GM23338 (cell line): Measurements from ENCODE around the gene NPEPPS. TPM values are rescaled to one million over a fixed set of nuclear protein-coding genes. Genes with fewer than 3 reads are reported as not detected.

Experiments used
- ATAC-seq: fragments of 200-7000 bp; cut with Tn5 transposase; 3 replicates; pipeline ENCODE4 v1.9.1; 2020
- DNase-seq: peaks from one replicate; pipeline ENCODE4 v3.0.0-alpha.2; 2015; ENCODE audit warnings: low spot score
- H2AFZ ChIP-seq: fragments of 200-600 bp; sonication (generic); 2 replicates; pipeline ENCODE4 v1.8.0; 2016; ENCODE audit warnings: antibody characterized with exemption, mild to moderate bottlenecking, moderate library complexity
- H3F3A ChIP-seq: fragments of 200-600 bp; sonication (generic); replicated peaks from 2 replicates; pipeline ENCODE4 v1.8.0; 2017; ENCODE audit warnings: antibody characterized with exemption, mixed run types, low read depth
- H3K27ac ChIP-seq: fragments of 200-600 bp; sonication (generic); 2 replicates; pipeline ENCODE4 v1.6.1; 2016; ENCODE audit warnings: low read depth
- H3K27me3 ChIP-seq: fragments of 200-600 bp; sonication (generic); 2 replicates; pipeline ENCODE4 v1.8.0; 2016; ENCODE audit warnings: mild to moderate bottlenecking, mixed run types, moderate library complexity; ENCODE audit not compliant: insufficient read depth
- H3K36me3 ChIP-seq: fragments of 200-600 bp; sonication (generic); 2 replicates; pipeline ENCODE4 v1.8.0; 2016; ENCODE audit warnings: mild to moderate bottlenecking; ENCODE audit not compliant: insufficient read depth
- H3K4me1 ChIP-seq: fragments of 200-600 bp; sonication (generic); 2 replicates; pipeline ENCODE4 v1.8.0; 2016; ENCODE audit warnings: mild to moderate bottlenecking, moderate library complexity; ENCODE audit not compliant: insufficient read depth
- H3K4me2 ChIP-seq: fragments of 200-600 bp; sonication (generic); 2 replicates; pipeline ENCODE4 v1.7.1; 2017; ENCODE audit warnings: mixed run types
- H3K4me3 ChIP-seq: fragments of 200-600 bp; sonication (generic); 2 replicates; pipeline ENCODE4 v1.6.1; 2016; ENCODE audit warnings: mixed run types
- H3K79me2 ChIP-seq: fragments of 200-600 bp; sonication (generic); replicated peaks from 2 replicates; pipeline ENCODE4 v1.8.0; 2017; ENCODE audit warnings: mild to moderate bottlenecking; ENCODE audit not compliant: insufficient read depth
- H3K9me2 ChIP-seq: fragments of 200-600 bp; sonication (generic); 2 replicates; pipeline ENCODE4 v1.8.0; 2017; ENCODE audit not compliant: insufficient read depth
- H4K20me1 ChIP-seq: fragments of 200-600 bp; sonication (generic); replicated peaks from 2 replicates; pipeline ENCODE4 v1.8.0; 2017; ENCODE audit warnings: mild to moderate bottlenecking; ENCODE audit not compliant: insufficient read depth
- H3K27ac Mint-ChIP-seq: 2 replicates; pipeline ENCODE4 v1.8.0; 2020; ENCODE audit warnings: inconsistent platforms, mild to moderate bottlenecking, moderate library complexity, mixed read lengths
- H3K27me3 Mint-ChIP-seq: 3 replicates; pipeline ENCODE4 v1.8.0; 2022; ENCODE audit warnings: low read depth, mild to moderate bottlenecking, moderate library complexity, mixed read lengths, inconsistent platforms; ENCODE audit not compliant: insufficient read depth, poor library complexity
- H3K36me3 Mint-ChIP-seq: 3 replicates; pipeline ENCODE4 v1.8.0; 2021; ENCODE audit warnings: low read depth, mild to moderate bottlenecking, inconsistent platforms, moderate library complexity, mixed read lengths
- H3K4me1 Mint-ChIP-seq: 3 replicates; pipeline ENCODE4 v1.8.0; 2020; ENCODE audit warnings: mild to moderate bottlenecking, inconsistent platforms, mixed read lengths
- H3K4me3 Mint-ChIP-seq: 3 replicates; pipeline ENCODE4 v1.8.0; 2021; ENCODE audit warnings: moderate library complexity, mild to moderate bottlenecking, inconsistent platforms, mixed read lengths
- H3K9me3 Mint-ChIP-seq: 3 replicates; pipeline ENCODE4 v1.8.0; 2020; ENCODE audit warnings: moderate library complexity, mild to moderate bottlenecking, inconsistent platforms, mixed read lengths
- POLR2AphosphoS5 ChIP-seq: IDR thresholded peaks from 2 replicates; pipeline ENCODE4 v1.6.1; 2016; ENCODE audit warnings: antibody characterized with exemption, low read depth
- polyA plus RNA-seq: library from polyadenylated mRNA; unstranded; fragments of >200 nt; fragmentation: Nextera tagmentation; extraction: Ambion mirVana; gene quantifications from 2 replicates; pipeline ENCODE4 v1.2.1, GENCODE V29; 2016
- total RNA-seq: library from RNA; depleted of rRNA; stranded (reverse); fragments of >200 nt; shearing (Covaris generic); gene quantifications from 2 replicates; pipeline ENCODE4 v1.2.3, GENCODE V29; 2014
- TF ChIP-seq, protein P1 (sequence below): fragments of 250-450 bp; sonication (Bioruptor Pico); IDR thresholded peaks from 2 replicates; pipeline ENCODE4 v1.5.0; 2020; ENCODE audit warnings: mild to moderate bottlenecking, moderate library complexity
- TF ChIP-seq, protein P2 (sequence below), 2 experiments: fragments of 200-600 bp in 1 of 2; sonication (generic) in 1 of 2; conservative IDR thresholded peaks; 2 replicates each; pipeline versions ENCODE4 v1.5.1 to v1.6.1; 2016 to 2017; ENCODE audit warnings: antibody characterized with exemption in 2 of 2, low read depth in 2 of 2, mild to moderate bottlenecking in 2 of 2, moderate library complexity in 1 of 2

Gene NPEPPS
- total and polyA plus RNA-seq, 2 experiments from 2014 or later: 91.5 to 113 TPM

DNA sequence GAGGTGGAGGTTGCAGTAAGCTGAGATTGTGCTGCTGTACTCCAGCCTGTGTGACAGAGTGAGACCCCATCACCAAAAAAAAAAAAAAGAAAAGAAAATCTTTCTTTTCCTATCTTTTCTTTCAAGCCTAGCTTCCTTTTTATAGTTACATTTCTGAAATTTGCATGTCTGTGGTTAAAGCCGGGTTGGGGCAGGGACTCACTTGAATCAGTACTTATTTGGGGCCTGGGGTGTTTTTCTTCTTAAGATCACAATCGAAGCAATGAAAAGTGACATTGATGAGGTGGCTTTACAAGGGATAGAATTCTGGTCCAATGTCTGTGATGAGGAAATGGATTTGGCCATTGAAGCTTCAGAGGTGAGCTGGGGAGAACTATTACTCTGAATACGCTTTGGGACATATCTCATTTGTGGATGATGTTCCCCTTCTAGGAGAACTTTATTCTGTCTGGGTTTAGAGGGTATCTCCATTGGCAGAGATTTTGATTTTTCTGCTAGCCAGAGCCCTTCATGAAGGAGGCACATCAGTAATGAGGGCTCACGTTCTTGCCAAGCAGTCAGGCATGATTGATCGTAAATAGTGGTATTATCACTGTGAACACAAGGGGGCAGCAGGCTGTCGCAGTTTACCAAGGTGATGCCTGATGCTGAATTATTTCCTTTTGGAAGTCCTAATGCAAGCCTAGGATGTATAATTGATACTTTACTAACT lies 133.2 kb downstream of the NPEPPS start:
- peak overlapping the region; percentile 76 for H3K27ac ChIP-seq
- peaks cover 51% of the 10 kb centered on the region for H3K79me2 ChIP-seq
- TF ChIP-seq, protein P1, sequence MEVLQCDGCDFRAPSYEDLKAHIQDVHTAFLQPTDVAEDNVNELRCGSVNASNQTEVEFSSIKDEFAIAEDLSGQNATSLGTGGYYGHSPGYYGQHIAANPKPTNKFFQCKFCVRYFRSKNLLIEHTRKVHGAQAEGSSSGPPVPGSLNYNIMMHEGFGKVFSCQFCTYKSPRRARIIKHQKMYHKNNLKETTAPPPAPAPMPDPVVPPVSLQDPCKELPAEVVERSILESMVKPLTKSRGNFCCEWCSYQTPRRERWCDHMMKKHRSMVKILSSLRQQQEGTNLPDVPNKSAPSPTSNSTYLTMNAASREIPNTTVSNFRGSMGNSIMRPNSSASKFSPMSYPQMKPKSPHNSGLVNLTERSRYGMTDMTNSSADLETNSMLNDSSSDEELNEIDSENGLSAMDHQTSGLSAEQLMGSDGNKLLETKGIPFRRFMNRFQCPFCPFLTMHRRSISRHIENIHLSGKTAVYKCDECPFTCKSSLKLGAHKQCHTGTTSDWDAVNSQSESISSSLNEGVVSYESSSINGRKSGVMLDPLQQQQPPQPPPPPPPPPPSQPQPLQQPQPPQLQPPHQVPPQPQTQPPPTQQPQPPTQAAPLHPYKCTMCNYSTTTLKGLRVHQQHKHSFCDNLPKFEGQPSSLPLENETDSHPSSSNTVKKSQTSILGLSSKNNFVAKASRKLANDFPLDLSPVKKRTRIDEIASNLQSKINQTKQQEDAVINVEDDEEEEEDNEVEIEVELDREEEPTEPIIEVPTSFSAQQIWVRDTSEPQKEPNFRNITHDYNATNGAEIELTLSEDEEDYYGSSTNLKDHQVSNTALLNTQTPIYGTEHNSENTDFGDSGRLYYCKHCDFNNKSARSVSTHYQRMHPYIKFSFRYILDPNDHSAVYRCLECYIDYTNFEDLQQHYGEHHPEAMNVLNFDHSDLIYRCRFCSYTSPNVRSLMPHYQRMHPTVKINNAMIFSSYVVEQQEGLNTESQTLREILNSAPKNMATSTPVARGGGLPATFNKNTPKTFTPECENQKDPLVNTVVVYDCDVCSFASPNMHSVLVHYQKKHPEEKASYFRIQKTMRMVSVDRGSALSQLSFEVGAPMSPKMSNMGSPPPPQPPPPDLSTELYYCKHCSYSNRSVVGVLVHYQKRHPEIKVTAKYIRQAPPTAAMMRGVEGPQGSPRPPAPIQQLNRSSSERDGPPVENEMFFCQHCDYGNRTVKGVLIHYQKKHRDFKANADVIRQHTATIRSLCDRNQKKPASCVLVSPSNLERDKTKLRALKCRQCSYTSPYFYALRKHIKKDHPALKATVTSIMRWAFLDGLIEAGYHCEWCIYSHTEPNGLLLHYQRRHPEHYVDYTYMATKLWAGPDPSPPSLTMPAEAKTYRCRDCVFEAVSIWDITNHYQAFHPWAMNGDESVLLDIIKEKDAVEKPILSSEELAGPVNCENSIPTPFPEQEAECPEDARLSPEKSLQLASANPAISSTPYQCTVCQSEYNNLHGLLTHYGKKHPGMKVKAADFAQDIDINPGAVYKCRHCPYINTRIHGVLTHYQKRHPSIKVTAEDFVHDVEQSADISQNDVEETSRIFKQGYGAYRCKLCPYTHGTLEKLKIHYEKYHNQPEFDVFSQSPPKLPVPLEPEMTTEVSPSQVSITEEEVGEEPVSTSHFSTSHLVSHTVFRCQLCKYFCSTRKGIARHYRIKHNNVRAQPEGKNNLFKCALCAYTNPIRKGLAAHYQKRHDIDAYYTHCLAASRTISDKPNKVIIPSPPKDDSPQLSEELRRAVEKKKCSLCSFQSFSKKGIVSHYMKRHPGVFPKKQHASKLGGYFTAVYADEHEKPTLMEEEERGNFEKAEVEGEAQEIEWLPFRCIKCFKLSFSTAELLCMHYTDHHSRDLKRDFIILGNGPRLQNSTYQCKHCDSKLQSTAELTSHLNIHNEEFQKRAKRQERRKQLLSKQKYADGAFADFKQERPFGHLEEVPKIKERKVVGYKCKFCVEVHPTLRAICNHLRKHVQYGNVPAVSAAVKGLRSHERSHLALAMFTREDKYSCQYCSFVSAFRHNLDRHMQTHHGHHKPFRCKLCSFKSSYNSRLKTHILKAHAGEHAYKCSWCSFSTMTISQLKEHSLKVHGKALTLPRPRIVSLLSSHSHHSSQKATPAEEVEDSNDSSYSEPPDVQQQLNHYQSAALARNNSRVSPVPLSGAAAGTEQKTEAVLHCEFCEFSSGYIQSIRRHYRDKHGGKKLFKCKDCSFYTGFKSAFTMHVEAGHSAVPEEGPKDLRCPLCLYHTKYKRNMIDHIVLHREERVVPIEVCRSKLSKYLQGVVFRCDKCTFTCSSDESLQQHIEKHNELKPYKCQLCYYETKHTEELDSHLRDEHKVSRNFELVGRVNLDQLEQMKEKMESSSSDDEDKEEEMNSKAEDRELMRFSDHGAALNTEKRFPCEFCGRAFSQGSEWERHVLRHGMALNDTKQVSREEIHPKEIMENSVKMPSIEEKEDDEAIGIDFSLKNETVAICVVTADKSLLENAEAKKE (CRISPR knock-in tag): no peak
- peak; percentile 27; the same call in 1 of the 2 replicates for TF ChIP-seq POLR2AphosphoS5
- TF ChIP-seq, protein P2, sequence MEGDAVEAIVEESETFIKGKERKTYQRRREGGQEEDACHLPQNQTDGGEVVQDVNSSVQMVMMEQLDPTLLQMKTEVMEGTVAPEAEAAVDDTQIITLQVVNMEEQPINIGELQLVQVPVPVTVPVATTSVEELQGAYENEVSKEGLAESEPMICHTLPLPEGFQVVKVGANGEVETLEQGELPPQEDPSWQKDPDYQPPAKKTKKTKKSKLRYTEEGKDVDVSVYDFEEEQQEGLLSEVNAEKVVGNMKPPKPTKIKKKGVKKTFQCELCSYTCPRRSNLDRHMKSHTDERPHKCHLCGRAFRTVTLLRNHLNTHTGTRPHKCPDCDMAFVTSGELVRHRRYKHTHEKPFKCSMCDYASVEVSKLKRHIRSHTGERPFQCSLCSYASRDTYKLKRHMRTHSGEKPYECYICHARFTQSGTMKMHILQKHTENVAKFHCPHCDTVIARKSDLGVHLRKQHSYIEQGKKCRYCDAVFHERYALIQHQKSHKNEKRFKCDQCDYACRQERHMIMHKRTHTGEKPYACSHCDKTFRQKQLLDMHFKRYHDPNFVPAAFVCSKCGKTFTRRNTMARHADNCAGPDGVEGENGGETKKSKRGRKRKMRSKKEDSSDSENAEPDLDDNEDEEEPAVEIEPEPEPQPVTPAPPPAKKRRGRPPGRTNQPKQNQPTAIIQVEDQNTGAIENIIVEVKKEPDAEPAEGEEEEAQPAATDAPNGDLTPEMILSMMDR (conservative IDR thresholded peaks at IDR 0.05; ENCODE audit: low read depth in 2 of 2): peak; percentile 86
- H3K27ac Mint-ChIP-seq: peak overlapping the region; percentile 46; the same call in 1 of the 2 replicates
- H3K9me2 ChIP-seq: no peaks in the 10 kb centered on the region
- no peaks in the 10 kb centered on the region for H3K27me3 ChIP-seq
- peaks cover 17% of the 10 kb centered on the region for H3K4me1 Mint-ChIP-seq
- peaks cover 63% of the 10 kb centered on the region for H3F3A ChIP-seq
- no peak overlapping the region for H2AFZ ChIP-seq
- H3K36me3 Mint-ChIP-seq: peaks cover 94% of the 10 kb centered on the region
- peak overlapping the region; percentile 50; the same call in 2 of the 3 replicates for H3K4me3 Mint-ChIP-seq
- H3K4me2 ChIP-seq: peak overlapping the region; percentile 35; the same call in 1 of the 2 replicates
- H3K36me3 ChIP-seq: peaks cover 78% of the 10 kb centered on the region
- H3K4me3 ChIP-seq: no peak overlapping the region
- peaks cover 13% of the 10 kb centered on the region for H3K4me1 ChIP-seq
- peaks cover 53% of the 10 kb centered on the region for H4K20me1 ChIP-seq
- H3K27me3 Mint-ChIP-seq: peaks cover 3% of the 10 kb centered on the region
- DNase-seq (peak; percentile 85), ATAC-seq (peak; percentile 84)
- no peaks in the 10 kb centered on the region for H3K9me3 Mint-ChIP-seq
